Activated CD8-positive, alpha-beta memory T cell treated with anti-CD3 and anti-CD28 coated beads, Interleukin-2, amount 50 U/mL, for 48 hours (primary cell): ENCODE data around the gene GRM3.

Experiments
- DNase-seq: peaks from one replicate; pipeline ENCODE4 v3.0.0-alpha.2; 2020

GRM3 gene

GRCh38 chr7:86790383-86790782, 146.7 kb downstream of the GRM3 start:
- no peak for DNase-seq

DNA sequence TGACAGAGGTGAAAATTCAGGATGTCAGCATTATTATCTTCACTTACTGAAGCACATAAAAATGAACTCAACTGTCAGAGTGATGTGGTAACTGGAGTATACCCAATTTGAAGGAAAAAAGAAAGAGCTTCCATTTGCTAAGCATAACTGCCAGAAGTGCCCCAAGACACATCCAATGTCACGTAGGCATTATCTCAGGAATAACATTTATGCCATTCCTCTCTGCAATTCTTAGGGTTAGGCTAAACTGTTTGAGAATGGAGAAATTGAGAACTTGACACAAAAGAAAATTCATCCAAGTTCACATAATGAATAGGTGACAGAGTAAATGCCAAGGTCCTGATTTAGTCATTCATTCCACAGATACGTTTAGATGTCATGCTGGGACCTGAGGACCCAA, 148.6 kb downstream of the GRM3 start:
- DNase-seq: no peak

DNA sequence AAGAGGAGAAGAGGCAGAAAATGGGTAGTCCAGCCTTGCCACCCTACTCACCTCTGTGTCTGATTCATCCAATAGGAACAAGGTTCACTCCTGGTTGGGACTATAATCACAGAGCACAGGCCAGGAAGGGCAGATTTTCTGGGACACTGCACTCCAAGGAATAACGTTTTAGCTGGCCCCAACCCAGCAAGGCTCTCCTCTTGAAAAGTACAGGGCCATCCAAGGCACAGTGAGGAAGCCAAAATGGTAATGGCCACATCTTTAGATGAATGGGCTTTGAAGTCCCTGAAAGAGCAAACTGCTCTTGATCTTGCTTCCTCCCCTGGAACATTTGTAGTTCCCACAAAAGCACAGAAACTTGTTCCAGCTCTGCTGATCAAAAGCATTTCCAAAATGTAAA, 149.4 kb downstream of the GRM3 start:
- DNase-seq: no peak

DNA sequence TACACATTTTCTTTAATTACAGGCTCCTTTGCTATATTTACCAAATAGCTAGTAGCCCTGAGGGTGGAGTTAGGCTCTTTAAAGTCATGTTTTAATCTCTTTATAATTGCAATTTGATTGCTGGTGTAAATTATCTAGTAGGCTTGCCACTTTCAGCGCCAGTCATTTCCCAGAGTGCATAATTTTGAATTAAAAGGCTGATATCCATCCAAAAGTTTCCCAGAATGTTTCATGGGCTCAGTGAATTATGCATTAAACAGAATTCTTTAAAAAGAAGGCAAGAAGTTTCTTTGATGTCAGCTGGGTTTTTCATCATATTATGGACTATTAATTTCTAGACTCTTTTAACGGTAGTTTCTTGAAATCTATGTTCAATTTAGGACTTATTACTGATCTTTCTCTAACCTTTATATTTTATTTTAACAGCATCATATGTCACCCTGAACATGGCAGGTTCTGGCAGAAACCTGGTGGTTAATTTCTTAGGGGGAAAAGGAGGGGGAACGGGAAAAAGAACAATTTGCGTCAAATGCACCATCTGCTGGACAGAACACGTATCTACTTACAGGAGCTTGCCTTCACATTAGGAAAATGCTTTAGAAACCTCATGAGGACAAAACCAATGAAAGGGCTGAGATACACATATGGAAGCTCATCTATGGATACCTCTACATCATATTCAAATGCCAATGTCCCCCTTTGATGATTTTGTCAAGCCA, 171.1 kb downstream of the GRM3 start:
- DNase-seq: no peak

DNA sequence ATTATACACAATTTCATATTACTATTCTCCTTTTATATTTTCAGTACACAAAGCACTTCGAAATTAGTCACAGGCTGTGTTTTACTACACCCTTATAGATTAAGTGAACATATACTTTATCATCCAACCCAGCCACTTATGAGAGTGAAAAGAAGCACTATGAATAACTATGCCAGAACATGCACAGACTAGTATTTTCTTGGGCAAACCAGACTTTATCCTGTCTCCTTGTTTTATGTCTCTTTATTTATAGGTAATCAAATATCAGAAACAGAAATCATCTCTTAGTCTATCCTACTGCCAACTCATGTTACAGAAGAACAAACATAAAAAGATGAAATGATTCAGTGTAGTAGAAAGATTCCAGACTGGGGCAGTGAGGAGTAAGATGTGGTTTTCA, 171.8 kb downstream of the GRM3 start:
- no peak for DNase-seq

DNA sequence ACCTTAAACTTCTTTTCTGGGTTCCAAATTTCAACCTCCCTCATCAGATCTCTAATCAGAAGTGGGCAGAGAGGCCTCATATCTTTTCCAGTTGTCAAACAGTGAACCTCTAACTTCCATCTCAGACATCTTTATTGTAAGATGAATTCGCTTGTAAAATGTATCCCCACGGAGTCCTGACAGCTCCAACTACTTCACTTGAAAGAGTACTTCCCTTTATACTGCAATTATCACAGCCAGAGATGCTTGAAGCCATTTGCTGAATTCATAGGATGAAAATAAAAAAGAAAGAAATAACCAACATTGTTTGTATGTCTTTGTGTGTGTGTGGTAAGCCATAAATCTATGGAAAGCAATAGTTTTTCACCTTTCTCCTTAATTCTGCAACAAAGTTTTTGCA, 175.2 kb downstream of the GRM3 start:
- DNase-seq: no peak

GRCh38 chr7:86823769-86824168, 180.1 kb downstream of the GRM3 start:
- no peak for DNase-seq

- DNase-seq: no peak
These were observed 181.6 kb downstream of the GRM3 start for GRCh38 chr7:86825264-86825663.

DNA sequence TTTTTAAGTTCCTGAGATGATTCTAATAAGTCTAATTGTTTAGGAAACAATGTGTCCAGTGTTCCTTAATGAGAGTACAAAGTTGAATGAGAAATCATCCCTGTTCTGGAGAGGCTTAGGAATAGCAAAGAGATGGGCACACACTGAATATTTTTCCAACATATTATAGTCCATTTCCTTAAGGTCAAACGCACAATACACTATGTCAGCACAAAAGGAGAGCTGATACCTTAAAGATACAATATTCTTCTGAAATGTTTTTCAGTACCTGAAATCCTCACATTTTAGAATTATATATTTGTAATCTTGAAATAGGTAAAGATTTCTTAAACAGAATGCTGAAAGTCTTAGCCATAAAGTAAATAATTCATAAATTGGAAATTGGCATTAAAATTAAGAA, 183.2 kb downstream of the GRM3 start:
- DNase-seq: no peak

- DNase-seq: no peak
These were observed 189.7 kb downstream of the GRM3 start for GRCh38 chr7:86833360-86833759.

DNA sequence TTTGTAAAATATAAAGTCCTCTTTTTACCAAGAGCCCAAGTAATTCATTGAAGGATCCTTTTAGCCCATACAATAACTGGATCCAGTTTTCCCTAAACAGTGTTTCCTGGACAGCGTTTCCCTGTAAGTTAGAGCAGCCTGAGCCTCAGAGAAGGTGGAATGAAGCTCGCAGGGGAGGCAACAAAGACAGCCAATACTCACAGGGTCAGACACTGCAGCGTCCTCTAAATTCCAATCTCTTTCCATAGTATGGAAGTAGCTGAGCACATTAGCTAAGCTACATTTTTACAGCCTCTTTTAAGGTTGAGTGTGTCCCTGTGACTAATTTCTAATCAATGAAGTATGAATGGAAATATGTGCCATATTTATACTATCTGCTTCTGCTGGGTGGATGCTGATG, 193.5 kb downstream of the GRM3 start:
- no peak for DNase-seq

GRCh38 chr7:86844608-86845007, 200.9 kb downstream of the GRM3 start:
- DNase-seq: no peak

- no peak for DNase-seq
These were observed 202.9 kb downstream of the GRM3 start for GRCh38 chr7:86846494-86847190.

DNA sequence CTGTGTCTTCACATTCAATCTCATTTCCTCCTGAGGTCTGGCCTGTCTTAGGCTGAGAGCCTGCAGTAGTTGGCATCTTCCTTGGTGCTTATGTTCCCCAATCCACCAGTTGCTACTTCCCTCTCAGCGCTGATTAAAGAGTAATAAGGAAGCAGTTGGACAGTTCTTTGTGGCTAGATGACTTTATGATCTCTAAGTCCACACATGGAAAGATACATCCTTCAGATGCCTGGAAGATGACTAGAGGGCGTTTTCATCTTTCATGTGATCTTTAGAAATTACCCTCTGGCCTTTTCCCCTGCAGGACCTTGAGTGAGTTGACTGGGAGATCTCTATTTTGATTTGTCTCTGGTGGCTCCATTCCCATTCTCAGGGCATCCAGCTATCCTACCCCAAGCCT, 204.5 kb downstream of the GRM3 start:
- no peak for DNase-seq

GRCh38 chr7:86851566-86851965, 207.9 kb downstream of the GRM3 start:
- no peak for DNase-seq

DNA sequence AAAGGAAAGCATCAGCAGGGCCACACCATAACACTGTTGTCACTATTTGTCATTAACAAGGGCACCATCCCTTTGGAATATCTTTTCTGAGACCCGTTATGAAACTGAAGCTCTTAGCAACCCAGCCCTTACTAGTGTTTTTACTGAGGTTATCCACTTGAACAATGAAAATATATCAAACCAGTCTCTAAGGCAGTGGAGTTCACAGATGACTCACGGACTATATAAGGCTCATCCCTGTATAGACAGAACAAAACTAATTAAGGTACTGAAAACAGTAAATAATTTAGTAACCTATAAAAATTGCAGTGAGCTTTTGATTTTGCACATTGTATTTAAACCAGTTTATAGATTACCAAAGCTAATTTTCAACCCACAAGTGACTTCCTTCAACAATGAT, 219.7 kb downstream of the GRM3 start:
- no peak for DNase-seq

GRCh38 chr7:86867163-86867762, 223.6 kb downstream of the GRM3 start:
- DNase-seq: no peak

DNA sequence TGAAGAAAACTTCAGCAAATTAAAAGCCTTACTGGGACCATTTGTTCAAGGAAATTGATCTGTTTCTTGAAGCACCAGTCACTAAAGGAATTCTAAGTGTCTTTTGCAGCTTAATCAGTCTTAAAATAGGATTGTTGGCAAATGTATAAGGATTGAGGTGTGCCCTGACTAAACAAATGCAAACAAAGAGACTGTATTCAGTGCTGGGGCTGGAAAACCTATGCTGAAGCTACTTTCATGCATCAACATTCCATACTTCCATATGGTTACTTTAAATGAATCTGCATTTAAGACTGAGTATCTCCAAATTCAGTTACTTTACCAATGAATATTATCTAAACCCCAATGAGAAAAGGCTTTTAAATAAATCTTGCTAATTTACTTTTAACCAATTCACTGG, 232.4 kb downstream of the GRM3 start:
- DNase-seq: no peak

DNA sequence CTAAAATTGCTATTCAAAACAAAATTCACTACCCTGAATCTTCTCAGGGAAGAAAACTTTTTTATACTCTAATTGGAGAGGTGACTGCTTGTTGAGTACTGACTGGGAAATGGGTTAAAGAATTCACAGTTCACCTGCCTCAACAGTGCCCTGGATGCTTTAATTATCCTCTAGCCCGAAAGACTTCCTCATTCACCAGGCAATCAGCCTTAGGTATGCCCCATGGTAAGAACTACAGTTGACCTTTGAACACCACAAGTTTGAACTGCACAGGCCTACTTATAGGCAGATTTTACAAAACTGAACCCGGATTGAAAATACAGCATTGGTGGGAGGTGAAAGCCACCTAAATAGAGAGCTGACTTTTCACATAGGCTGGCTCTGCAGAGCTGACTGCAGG, 240.4 kb downstream of the GRM3 start:
- DNase-seq: no peak

DNA sequence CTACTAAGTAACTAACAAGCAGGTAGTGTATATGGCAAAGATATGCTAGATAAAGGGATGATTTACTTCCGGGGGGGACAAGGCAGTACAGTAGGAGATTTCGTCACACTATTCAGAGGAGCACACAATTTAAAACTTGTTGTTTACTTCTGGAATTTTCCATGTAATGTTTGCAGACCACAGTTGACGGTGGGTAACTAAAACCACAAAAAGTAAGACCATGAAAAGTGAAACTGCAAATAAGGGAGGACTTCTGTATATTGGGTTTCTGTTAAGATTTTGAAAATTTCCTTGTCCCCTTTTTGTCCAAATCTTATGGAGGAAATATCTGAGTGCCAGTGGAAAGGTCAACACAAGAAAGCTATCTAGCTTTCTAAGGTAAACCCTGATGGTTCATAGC, 245.8 kb downstream of the GRM3 start:
- DNase-seq: no peak

DNA sequence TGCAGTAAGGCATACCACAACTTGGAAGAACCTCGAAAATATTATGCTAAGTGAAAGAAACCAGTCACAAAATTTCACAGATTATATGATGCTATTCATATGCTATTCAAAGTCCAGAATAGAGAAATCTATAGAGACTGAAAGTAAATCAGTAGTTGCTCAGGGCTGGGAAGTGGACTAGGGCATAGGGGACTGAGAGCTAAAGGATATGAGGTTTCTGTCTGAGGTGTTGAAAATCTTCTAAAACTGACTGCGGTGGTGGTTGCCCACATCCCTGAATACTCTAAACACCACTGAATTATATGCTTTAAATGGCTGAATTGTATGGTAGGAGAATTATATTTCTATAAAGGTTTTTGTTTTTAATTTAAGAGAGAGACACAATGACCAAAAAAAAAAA, 254.5 kb downstream of the GRM3 start:
- DNase-seq: no peak

GRCh38 chr7:86900886-86901285, 257.2 kb downstream of the GRM3 start:
- DNase-seq: no peak

GRCh38 chr7:86904949-86905834, 261.5 kb downstream of the GRM3 start:
- DNase-seq: no peak
